8988T (cell line): ENCODE measurements around the gene SPTBN4.
"Not testable (repeated sequence)": the region's sequence is repeated elsewhere in the genome, so short reads cannot be mapped to it uniquely, and the experiment has no call there.

Experiments used
- DNase-seq: peaks from one replicate; pipeline ENCODE4 v3.0.0; 2011

The SPTBN4 gene

DNA sequence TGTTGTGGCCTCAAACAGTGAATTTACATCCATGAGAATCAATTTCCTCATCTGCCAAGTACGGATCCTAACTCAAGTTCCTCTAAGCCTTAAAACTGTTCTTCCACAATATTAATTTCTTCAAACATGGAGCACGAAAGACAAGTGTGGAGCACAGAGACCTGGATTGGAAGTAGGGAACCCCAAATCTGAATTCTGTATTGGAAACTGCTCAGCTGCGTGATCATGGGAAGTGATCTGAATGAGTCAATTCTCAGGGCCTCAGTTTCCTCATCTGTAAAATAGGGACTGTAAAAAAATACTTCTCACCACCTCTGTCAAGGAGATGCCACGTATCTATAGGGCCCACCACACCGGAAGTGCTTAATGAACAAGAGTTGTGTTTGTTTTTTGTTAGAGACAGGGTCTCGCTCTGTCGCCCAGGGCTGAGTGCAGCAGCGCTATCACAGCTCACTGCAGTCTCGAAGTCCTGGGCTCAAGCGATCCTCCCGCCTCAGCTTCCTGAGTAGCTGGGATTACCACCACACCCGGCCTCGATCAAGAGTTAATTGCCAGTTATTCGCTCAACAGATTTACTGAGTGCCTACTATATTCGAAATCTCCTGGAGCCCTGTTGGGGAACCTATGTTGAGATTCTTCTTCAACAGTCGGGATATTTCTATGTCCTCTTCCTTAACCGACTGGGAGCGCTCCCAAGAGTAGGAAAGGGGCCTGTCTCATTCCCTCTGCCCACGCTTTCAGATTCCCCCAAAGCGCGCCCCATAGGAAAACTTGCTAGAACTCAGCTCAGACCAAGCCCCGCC, 24.3 kb upstream of the SPTBN4 start:
- no peak for DNase-seq

DNA sequence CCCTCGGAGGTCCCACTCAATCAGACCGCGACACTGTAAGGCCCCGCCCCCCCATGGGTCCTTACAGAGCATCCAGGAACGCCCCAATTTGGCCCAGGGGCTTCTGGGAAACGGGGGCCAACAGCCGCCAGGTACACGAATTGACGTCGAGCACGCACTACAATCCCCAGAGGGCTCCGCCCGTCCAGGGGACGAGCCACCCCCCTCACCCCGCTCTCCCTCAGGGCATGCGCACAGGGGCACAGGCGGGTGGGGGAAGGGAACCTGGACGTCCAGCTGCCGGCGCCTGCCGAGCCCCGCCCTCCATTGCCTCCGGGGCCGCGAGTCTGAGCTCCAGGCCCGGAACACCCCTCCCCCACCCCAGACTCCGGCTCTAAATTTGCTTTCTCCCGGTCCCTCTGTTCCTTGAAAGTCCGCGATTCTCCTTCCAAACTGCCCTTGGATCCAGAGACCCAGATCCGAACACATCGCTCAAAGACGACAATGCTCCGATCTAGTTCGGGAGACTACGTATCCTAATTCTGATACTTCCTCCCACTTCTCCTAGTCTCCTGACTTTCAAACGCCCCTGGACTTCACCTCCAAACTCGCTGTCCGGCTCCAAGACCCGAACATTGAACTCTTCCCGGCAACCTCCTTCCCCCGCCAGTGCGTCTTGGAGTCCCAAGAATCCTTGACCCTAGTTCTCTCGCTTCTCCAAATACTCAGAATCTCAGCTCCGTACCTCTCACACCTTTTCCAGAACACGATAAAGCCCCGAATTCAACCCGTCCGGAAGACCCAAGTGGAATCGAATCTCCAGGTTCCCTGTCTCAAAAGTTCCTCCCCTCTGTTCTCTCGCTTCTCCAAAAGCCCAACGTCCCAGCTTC, 23.4 kb upstream of the SPTBN4 start:
- DNase-seq = peak; percentile 89

DNA sequence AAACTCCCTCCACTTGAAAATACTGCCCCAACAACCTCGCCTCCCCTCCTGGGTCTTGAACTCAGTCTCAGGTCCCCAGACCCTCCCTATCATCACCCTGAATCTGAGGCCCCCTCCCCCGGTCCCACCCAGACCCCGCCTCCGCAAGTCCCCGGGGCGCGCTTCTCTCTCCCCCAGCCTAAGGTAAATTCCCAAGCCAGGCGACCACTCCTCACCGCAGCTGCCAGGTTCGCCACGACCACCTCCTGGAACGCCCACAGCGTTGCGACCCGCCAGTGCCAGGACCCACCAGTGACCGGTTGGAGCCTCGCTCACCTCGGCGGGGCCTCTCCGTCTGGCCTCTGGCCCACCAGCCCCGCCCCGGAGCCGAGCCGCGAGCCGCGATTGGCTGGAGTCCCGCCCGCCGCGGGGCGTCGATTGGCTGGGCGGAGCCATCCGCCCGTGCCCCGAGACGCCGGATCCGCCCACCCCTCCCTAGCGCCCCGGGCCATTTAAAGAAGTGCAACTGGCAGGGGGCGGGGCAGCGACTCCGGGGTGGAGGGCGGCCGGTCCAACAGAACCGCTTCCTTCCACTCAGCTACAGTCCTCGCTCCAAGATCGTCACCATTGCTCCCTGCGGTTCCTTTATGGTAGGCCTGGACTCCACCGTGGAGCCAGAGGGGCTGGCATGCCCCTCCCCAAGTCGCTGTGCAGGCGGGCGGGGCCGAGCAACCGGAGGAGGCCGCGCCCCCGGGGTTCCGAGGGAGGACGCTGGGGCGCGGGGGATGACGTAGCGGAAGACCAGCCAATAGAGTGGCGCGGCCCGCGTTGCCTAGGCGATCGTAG, 22.6 kb upstream of the SPTBN4 start, which contains the start of gene SERTAD3:
SERTAD3 (minus strand) TSS at position 336 of the 825 bp plus-strand sequence. CDS start 2,255 bp downstream, outside the sequence.
- DNase-seq = peak; percentile 69

DNA sequence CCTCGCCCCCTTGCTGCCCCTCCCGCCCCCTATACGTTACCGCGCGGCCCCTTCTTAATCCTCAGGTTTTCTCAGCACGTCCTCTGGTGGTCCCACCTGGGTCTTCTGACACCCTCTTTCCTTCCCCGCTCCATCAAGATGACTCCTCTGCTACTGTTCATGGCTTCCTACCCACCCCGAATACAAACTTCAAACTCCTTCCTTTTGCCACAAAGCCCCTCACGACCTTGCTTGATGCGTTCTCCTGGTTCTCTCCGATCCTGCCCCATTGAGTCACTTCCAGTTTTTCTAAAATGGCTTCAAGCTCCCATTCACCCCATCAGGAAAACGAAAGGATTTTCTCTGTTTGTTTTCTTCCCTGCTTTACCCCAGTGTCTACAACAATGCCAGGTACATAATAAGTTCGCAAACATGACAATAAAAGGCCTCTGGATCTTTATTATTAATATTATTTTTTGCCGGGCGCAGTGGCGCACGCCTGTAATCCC, 21.9 kb upstream of the SPTBN4 start:
- DNase-seq = no peak

DNA sequence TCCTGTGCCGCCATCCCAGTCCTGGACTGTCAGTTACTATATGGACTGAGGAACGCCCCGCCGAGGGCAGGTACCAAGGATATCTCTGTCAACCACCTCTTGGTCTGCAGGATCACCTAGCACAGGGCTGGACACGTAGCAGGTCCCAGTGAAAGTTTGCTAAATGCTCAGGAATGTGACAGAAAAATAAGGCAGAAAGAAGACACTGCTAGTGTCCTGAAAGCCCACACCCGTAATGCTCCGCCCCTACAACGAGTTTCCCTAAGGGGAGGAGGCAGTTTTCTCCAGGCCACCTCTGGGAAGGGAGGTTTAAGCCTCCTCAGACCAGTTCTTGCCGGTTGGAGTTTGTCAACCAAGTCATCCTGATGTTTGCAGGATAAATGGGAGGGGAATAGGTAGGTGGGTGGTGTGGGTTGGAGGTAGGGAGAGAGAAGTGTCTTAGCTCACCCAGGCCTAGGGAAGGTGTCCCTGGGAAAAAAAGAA, 21.0 kb upstream of the SPTBN4 start:
- DNase-seq = no peak

DNA sequence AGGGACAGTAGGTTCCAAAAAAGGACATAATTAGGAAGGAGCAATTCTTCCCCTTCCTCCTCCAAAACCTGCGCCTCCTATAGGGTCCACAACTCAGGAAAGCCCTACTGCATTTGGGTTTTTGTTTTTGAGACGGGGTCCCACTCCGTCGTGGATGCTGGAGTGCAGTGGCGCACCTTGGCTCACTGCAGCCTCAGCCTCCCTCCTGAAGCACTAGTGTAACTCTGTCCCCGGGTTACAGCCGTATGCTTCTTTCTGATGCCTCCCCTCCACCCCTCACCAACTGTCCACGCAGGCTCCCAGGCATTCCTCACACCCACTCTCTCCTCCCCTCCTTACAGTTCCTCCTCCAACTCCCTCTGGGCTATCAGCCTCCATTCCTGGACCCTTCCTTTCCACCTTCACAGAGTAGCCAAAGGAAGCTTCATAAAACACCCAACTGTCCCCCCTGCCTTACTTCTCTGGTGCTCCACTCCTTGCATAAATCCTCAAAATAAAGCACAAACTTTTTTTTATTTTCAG, 20.5 kb upstream of the SPTBN4 start:
- no peak for DNase-seq

DNA sequence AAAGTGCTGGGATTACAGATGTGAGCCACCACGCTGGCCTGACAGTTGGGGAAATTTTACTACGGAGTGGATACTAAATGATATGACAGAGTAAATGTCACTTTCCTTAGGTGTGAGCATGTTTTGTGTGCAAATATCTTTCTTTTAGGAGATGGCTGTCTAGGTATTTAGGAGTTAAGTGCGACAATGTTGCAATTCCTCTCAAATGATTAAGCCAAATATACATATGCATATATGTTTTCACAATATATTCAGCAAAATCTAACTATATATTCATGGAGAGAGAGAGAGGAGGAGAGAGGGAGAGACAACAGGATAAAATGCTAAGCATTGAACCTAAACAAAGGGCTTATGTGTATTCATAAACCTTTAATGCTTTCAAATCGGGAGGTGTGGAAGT, 17.3 kb upstream of the SPTBN4 start:
- no peak for DNase-seq

DNA sequence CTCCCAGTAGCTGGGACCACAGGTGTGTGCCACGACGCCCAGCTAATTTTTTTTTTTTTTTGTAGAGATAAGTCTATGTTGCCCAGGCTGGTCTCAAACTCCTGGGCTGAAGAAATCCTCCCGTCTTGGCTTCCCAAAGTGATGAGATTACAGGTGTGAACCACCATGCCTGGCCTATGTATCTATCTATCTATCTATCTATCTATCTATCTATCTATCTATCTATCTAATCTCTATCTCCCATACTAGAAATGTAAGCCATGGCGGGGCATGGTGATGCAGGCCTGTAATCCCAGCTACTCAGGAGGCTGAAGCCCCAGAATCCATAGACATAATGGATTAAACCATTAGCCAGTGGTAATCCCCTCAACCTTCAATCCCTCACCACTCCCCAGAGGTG, 16.1 kb upstream of the SPTBN4 start:
- DNase-seq = no peak

DNA sequence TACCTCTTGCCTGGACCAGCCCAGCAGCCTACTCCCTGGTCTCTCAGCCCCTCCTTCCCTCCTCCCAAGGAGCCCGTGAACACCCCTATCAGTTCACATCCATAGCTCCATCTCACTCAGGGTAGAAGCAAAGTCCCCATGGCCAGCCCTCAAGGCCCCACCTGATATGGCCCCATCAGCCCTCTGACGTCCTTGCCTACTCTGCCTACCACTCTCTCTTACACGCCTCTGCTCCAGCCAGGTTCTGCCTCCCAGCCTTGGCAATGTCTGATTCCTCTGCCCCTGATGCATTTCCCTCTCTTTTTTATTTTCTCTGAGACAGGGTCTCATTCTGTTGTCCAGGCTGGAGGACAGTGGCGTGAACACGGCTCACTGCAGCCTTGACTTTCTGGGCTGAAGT, 14.8 kb upstream of the SPTBN4 start:
- DNase-seq = no peak

DNA sequence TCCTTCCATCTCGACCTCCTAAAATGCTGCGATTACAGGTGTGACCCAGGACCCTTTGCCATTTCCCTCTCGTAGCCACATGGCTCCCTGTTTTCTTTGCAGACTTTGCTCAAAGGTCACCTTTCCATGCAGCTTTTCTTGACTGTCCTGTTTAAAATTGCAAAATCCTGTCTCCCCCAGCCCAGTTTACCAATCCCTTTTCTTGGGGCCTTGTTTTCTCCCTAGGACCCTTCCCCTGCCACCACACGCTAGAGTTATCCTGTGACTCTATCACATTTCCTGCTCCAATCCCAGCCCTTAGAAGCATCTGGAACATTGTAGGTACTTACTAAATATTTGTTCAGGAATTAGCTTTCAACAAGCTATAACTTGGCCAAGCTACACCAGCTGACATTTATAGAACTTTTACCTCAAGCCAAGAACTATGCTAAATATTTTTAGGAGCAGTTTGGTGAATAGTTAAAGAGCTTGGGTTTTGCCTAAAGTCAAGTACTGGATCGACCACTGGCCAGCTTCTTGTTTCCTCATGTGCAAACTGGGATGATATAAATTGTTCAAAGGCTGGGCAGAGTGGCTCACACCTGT, 13.6 kb upstream of the SPTBN4 start:
- DNase-seq = no peak

DNA sequence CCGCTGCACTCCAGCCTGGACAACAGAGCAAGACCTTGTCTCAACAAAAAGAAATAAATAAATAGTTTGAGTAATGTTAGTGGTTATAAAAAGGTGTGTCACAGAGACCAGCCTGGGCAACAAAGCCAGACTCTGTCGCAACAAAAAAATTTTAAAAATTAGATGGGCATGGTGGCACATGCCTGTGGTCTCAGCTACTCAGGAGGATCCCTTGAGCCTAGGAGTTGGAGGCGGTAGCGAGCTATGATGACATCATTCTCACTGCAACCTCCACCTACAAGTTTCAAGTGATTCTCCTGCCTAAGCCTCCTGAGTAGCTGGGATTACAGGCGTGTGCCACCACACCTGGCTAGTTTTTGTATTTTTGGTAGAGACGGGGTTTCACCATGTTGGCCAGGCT, 12.9 kb upstream of the SPTBN4 start:
- DNase-seq = not testable (repeated sequence)

DNA sequence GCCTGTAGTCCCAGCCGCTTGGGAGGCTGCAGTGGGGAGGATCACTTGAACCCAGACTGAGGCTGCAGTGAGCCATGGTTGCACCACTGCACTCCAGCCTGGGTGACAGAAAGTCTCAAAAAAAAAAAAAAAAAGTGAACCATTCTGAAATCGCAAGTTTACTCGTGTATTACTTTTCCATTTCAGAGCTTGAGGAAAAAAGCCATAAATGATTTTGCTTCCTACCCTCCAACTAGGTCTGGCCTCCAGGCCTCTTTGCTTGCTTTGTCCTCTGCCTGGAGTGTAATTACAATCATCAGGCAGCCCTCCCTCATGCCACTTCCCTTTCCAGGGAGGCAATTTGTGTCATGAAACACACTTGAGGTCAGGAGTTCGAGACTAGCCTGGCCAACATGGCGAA, 9.8 kb upstream of the SPTBN4 start:
- no peak for DNase-seq

DNA sequence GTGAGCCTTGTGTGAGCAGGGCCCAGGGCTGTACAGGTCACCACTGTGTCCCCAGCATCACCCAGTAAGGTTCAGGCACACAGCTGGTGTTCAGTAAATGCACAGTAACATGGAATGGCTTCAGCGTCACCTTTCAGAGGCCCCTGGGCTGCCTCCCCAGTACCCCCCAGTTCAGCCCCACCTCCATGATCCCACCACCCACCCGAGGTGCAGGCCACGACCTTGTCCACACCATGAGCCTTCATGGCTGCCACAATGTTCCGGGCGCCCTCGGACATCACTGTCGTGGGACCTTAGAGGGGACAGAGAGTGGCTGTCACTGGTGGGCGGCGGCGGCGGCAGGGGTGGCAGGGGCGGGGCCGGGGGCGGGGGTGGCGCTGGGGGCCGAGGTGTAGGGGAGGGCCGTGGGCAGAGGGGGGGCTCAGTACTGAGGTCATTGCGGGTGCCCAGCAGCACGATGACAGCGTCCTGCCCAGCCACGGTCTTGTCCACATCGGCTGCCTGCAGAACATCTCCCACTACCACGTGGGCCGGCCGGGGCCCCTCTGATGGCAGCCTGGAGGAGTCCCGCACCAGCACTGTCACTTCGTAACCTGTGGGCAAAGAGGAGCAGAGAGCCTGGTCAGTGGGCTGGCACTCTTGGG, 8.7 kb upstream of the SPTBN4 start:
- DNase-seq = no peak

DNA sequence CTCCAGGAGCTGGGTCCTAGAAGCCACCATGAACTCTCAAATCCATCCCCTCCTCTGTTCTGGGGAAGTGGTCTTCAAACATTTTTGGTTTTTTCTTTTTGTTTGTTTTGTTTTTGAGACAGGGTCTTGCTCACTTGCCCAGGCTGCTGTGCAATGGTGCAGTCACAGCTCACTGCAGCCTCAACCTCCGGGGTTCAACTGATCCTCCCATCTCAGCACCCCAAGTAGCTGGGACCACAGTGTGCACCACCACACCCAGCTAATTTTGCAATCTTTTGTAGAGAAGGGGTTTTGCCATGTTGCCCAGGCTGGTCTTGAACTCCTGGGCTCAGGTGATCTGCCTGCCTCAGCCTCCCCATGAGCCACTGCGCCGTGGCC, 8.2 kb upstream of the SPTBN4 start:
- DNase-seq = no peak

DNA sequence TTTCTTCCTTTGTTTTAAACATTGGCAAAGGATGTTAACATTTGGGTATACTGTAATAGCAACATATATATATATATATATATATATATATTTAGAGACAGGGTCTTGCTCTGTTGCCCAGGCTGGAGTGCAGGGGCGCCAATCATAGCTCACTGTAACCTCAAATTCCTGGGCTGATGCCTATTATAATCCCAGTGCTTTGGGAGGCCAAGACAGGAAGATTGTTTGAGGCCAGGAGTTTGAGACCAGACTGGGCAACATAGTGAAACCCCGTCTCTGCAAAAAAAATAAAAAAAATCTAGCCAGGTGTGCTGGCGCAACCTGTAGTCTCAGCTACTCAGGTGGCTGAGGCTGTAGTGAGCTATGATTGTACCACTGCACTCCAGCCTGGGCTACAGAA, 6.6 kb upstream of the SPTBN4 start:
- DNase-seq = no peak

DNA sequence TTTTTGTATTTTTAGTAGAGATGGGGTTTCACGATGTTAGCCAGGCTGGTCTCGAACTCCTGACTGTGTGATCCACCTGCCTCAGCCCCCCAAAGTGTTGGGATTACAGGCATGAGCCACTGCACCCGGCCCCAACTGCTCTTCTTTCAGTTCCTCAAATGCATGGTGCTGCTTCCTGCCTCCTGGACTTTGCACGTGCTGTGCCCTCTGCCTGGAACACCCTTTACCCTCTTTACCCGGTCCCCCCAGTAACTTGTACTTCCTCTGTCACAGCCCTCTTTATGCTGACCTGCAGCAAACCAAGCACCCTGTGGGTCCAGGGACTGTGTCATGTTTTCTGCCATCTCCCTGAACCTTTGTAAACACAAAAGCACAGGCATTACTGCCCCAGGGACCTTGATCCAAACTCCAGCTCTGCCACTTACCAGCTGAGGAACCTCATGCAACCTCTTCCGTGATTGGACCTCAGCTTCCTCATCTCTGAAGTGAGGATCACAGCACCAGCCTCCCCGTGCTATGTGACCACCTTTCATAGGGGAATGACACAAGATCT, 5.1 kb upstream of the SPTBN4 start:
- DNase-seq = no peak

DNA sequence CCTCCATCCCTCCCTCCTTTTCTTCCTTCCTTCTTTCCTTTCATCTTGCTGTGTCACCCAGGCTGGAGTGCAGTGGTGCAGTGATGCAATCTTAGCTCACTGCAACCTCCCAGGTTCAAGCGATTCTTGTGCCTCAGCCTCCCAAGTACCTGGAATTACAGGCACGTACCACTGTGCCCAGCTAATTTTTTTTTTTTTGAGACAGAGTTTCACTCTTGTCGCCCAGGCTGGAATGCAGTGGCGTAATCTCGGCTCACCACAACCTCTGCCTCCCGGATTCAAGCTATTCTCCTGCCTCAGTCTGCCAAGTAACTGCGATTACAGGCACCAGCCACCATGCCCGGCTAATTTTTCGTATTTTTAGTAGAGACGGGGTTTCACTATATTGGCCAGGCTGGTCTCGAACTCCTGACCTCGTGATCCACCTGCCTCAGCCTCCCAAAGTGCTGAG, 3.2 kb upstream of the SPTBN4 start:
- DNase-seq = not testable (repeated sequence)

DNA sequence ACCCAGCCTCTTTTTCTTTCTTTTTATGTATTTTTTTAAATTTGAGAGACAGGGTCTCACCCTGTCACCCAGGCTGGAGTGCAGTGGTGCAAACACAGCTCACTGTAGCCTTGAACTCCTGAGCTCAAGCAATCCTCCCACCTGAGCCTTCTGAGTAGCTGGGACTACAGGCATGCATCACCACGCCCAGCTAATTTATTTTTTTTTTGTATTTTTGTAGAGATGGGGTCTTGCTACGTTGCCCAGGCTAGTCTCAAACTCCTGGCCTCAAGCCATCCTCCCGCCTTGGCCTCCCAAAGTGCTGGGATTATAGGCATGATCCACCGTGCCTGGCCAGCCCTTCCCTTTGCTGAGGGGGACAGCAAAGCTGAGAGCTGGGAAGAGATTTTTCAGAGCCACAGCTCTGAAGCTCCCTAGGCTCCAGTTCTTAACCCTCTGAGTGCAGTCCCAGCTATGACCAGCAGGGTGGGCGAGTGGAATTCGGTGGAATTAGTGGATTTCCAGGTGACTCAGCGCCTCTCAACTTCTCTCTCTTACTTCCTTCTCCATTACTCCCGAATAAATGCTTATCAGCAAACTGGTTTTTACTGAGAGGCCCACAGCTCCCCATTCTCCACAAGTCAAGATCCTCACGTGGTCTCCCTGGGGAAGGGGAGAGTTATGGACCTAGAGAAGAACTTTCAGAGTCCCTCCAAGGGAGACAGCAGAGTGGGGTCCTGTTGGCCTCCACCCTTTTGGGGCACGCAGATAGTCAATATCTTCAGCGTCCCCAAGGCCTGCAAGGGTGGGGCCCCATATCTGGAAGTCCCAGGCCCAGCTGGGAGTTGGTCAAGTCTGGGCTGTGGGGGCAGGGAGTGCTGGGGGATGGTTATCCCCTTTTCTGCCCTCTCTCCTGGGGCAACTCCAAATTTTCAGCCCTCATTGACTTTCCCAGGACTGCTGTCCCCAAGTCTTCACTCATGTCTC, 2.5 kb upstream of the SPTBN4 start:
- DNase-seq = no peak

DNA sequence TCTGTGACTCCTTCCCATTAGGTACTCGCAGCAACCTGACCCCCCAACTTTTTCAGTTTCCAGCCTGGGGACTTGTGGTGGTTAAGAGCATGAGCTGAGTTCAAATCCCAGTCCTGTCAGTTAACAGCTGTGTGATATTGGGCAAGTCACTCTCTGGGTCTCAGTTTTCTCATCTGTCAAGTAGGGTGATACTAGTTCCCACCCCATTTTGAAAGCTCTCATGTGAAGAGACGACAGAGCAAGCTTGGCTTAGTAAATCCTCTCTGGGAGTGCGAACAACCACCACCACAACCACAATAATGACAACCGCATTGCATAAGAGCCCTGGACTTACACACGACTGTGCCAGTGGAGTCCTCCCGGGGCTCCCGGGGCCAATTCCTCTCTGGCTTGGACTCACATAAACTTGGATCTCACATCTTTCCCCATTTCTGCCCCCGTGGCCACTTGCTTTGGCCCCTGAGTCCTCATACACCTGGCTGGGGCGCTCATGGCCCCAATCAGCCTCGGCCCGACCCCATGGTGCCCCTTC, 1.7 kb upstream of the SPTBN4 start:
- DNase-seq = no peak
